Measurements from ENCODE around the gene KRT82. TPM values are rescaled to one million over a fixed set of nuclear protein-coding genes. Genes with fewer than 3 reads are reported as not detected.
A peak's percentile ranks its signal among the peaks of the same experiment; 100 is the strongest.

The KRT82 gene
- total and polyA plus RNA-seq, 7 donors: not detected

DNA sequence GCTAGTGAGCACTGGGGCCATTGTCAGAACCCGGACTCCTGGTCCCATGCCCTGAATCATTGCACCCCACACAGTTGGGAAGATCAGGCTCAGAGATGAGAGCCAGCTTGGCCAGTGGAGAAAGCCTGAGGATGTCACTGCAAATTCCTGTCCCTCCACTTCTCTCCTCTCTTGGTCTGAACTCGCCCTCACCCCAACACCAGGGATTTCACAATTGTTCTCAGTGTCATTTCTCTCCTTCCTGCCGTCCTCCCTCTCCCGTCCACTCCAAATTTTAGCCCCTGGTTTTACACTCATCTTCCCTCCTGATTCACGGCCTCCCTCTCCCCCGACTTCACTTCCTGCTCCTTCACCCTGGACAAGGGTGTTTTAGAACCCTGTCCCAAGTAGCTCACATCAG, 16.9 kb upstream of the KRT82 start:
- no peak for ATAC-seq
- H3K4me3 ChIP-seq: no peak overlapping the region
- intact Hi-C loops (cut with DNase I): no loop called here
- H3K27me3 ChIP-seq (ENCODE audit: insufficient read depth in 3 of 3, low read length in 2 of 3): peaks cover 0 to 14% (median 0%) of the 10 kb centered on the region in 3 donors
- H3K9me3 ChIP-seq: no peaks in the 10 kb centered on the region
- no peak for DNase-seq
- H3K27ac ChIP-seq: no peak overlapping the region
- H3K36me3 ChIP-seq (ENCODE audit: insufficient read depth in 1 of 2, low read depth in 1 of 2): no peaks in the 10 kb centered on the region
- no peak for TF ChIP-seq CTCF (IDR thresholded peaks at IDR 0.05)
- no peaks in the 10 kb centered on the region for H3K4me1 ChIP-seq
- WGBS, 3 donors: 73 to 78% (median 77%) methylated on average over 6 of the region's 6 CpGs

DNA sequence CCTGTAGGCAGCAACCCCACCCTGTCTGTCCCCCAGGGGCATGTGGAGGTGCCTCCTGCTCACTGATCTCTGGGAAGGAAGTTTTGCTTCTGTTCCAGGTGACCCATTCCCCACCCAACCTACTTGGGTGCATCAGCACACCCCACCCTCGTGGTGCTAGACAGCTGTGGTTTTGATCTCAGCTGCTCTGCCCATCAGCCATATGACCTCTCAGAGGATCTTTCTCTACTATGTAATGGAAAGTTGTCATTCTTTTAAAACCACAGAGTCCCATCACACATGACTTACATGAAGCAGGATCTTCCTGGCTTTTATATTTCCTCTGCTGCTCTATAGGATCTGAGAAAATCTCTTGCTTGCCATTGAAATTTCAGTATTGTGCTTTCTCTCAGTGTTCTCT, 13.5 kb upstream of the KRT82 start:
- no peak for TF ChIP-seq CTCF (IDR thresholded peaks at IDR 0.05)
- no peak overlapping the region for H3K27ac ChIP-seq
- DNase-seq: no peak
- no peaks in the 10 kb centered on the region for H3K4me1 ChIP-seq
- intact Hi-C loops (cut with DNase I): no loop called here
- H3K27me3 ChIP-seq (ENCODE audit: insufficient read depth in 3 of 3, low read length in 2 of 3): peaks cover 0 to 14% (median 3%) of the 10 kb centered on the region in 3 donors
- no peak for ATAC-seq
- no peaks in the 10 kb centered on the region for H3K9me3 ChIP-seq
- H3K4me3 ChIP-seq: no peak overlapping the region
- no peaks in the 10 kb centered on the region for H3K36me3 ChIP-seq (ENCODE audit: insufficient read depth in 1 of 2, low read depth in 1 of 2)
- 26 to 65% (median 42%) methylated on average over 1 of the region's 1 CpG for WGBS, 3 donors

- Histone ChIP-seq H3K4me3 (no peak overlapping the region), H3K9me3 (no peaks in the 10 kb centered on the region), H3K36me3 (ENCODE audit: insufficient read depth in 1 of 2, low read depth in 1 of 2) (no peaks in the 10 kb centered on the region), H3K4me1 (no peaks in the 10 kb centered on the region), H3K27me3 (ENCODE audit: insufficient read depth in 3 of 3, low read length in 2 of 3) (peaks cover 0 to 14% (median 3%) of the 10 kb centered on the region in 3 donors), H3K27ac (no peak overlapping the region)
- WGBS, 3 donors: 82 to 85% (median 84%) methylated on average over 4 of the region's 4 CpGs
- intact Hi-C loops (cut with DNase I): no loop called here
- no peak for DNase-seq
- no peak for ATAC-seq
- no peak for TF ChIP-seq CTCF (IDR thresholded peaks at IDR 0.05)
These were observed 12.5 kb upstream of the KRT82 start for GRCh38 chr12:52418576-52419110.

GRCh38 chr12:52417740-52418139, 11.6 kb upstream of the KRT82 start:
- DNase-seq: no peak
- Histone ChIP-seq H3K4me3 (no peak overlapping the region), H3K4me1 (no peaks in the 10 kb centered on the region), H3K27ac (no peak overlapping the region), H3K36me3 (ENCODE audit: insufficient read depth in 1 of 2, low read depth in 1 of 2) (no peaks in the 10 kb centered on the region), H3K9me3 (no peaks in the 10 kb centered on the region), H3K27me3 (ENCODE audit: insufficient read depth in 3 of 3, low read length in 2 of 3) (peaks cover 0 to 13% (median 5%) of the 10 kb centered on the region in 3 donors)
- no peak for TF ChIP-seq CTCF (IDR thresholded peaks at IDR 0.05)
- WGBS, 3 donors: 82 to 94% (median 89%) methylated on average over 2 of the region's 2 CpGs
- intact Hi-C loops (cut with DNase I): no loop called here
- ATAC-seq: no peak

GRCh38 chr12:52416795-52417194, 10.7 kb upstream of the KRT82 start:
- intact Hi-C loops (cut with DNase I): no loop called here

More at GRCh38 chr12:52416795-52417194, 10.7 kb upstream of the KRT82 start:
- ATAC-seq (peak in 1 of 4 donors; percentile 36), DNase-seq (no peak)
- Histone ChIP-seq H3K4me1 (no peaks in the 10 kb centered on the region), H3K27me3 (ENCODE audit: insufficient read depth in 3 of 3, low read length in 2 of 3) (peaks cover 0 to 5% (median 4%) of the 10 kb centered on the region in 3 donors), H3K27ac (peak overlapping the region; percentile 12), H3K4me3 (no peak overlapping the region), H3K9me3 (no peaks in the 10 kb centered on the region), H3K36me3 (ENCODE audit: insufficient read depth in 1 of 2, low read depth in 1 of 2) (no peaks in the 10 kb centered on the region)
- 78 to 89% (median 81%) methylated on average over 1 of the region's 1 CpG for WGBS, 3 donors
- no peak for TF ChIP-seq CTCF (IDR thresholded peaks at IDR 0.05)
